ENCODE measurements around the gene GRIK4. TPM values are rescaled to one million over a fixed set of nuclear protein-coding genes. Genes with fewer than 3 reads are reported as not detected.

Gene GRIK4
- total RNA-seq, 1 experiment from 2014 or later, result not detected

DNA sequence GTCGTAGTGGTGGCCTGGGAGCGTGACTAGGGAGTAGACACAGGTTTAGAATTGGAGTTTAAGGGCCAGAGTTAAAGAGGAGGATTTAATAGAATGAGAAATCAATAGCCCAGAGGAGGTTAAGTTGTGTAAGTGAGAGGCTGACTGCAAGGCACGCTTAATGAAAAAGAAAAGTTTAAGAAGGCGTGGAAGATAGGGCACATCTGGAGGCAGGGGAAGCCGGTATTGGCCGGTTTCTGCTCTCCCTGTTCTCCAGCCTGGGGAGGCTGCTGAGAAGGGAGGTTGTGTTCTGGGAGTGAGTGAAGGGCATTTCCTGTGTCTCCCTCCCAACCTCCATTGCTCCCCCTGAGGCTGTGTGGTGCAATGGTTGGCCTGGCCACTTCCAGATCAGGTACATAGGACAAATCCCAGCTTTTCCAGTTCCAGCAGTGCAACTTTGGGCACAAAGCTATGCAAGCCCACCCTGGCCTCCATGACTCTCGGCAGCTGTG, 6.3 kb downstream of the GRIK4 start:
- TF ChIP-seq, protein P1, sequence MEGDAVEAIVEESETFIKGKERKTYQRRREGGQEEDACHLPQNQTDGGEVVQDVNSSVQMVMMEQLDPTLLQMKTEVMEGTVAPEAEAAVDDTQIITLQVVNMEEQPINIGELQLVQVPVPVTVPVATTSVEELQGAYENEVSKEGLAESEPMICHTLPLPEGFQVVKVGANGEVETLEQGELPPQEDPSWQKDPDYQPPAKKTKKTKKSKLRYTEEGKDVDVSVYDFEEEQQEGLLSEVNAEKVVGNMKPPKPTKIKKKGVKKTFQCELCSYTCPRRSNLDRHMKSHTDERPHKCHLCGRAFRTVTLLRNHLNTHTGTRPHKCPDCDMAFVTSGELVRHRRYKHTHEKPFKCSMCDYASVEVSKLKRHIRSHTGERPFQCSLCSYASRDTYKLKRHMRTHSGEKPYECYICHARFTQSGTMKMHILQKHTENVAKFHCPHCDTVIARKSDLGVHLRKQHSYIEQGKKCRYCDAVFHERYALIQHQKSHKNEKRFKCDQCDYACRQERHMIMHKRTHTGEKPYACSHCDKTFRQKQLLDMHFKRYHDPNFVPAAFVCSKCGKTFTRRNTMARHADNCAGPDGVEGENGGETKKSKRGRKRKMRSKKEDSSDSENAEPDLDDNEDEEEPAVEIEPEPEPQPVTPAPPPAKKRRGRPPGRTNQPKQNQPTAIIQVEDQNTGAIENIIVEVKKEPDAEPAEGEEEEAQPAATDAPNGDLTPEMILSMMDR (IDR thresholded peaks at IDR 0.05; ENCODE audit: unreplicated experiment), result no peak
- Mint-ChIP-seq H3K9me3 (ENCODE audit: unreplicated experiment) (no peaks in the 10 kb centered on the region), H3K27ac (ENCODE audit: low read depth, unreplicated experiment) (no peak overlapping the region)

DNA sequence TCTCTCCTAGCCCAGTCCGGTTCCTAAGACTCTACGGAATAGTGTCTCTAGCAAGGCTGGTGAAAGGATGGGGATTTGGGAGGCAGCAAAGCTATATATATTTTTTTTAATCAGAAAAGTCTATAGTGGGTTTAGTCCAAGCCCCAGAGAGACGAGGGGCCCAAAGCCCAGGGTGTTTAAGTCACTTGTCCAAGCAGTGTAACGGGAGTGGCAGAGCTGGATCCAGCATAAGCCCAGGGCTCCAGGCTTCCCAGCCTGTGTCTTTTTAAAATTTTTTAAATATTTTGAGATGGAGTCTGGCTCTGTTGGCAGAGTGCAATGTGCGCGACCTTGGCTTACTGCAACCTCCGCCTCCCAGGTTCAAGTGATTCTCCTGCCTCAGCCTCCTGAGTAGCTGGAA, 6.8 kb downstream of the GRIK4 start:
- CTCF ChIA-PET, result interaction anchor here (0.9 to 1.0 kb wide), 3 partner anchors 153 to 166 kb away, joined by 3 to 4 read pairs (median 3); no protein-coding TSS in a partner anchor
- H3K4me3 Mint-ChIP-seq (ENCODE audit: unreplicated experiment), result no peak overlapping the region
- no peaks in the 10 kb centered on the region for H3K4me1 Mint-ChIP-seq (ENCODE audit: insufficient read depth, unreplicated experiment)
- intact Hi-C loops (cut with micrococcal nuclease), result no loop called here
- no peak for DNase-seq (ENCODE audit: unreplicated experiment)
- H3K27ac Mint-ChIP-seq (ENCODE audit: low read depth, unreplicated experiment), result no peak overlapping the region
- H3K9me3 Mint-ChIP-seq (ENCODE audit: unreplicated experiment), result no peaks in the 10 kb centered on the region
- TF ChIP-seq, protein P1 (IDR thresholded peaks at IDR 0.05; ENCODE audit: unreplicated experiment), result no peak
- no TSS peak for BruUV-seq (replicated peaks)
- POLR2A ChIA-PET, result no interaction called here
- H3K27me3 Mint-ChIP-seq (ENCODE audit: insufficient read depth, unreplicated experiment), result peaks cover 8% of the 10 kb centered on the region
- no peaks in the 10 kb centered on the region for H3K36me3 Mint-ChIP-seq (ENCODE audit: insufficient read depth, unreplicated experiment)

More for the DNA sequence above, 6.3 kb downstream of the GRIK4 start:
- H3K27me3 Mint-ChIP-seq (ENCODE audit: insufficient read depth, unreplicated experiment), result peaks cover 8% of the 10 kb centered on the region
- H3K4me3 Mint-ChIP-seq (ENCODE audit: unreplicated experiment), result no peak overlapping the region
- CTCF ChIA-PET, result interaction anchor here (0.9 to 1.0 kb wide), 4 partner anchors 154 to 284 kb away, joined by 3 to 4 read pairs (median 3); no protein-coding TSS in a partner anchor
- H3K36me3 Mint-ChIP-seq (ENCODE audit: insufficient read depth, unreplicated experiment), result no peaks in the 10 kb centered on the region
- intact Hi-C loops (cut with micrococcal nuclease), result no loop called here
- POLR2A ChIA-PET, result no interaction called here
- no peak for DNase-seq (ENCODE audit: unreplicated experiment)
- BruUV-seq (replicated peaks), result no TSS peak
- no peaks in the 10 kb centered on the region for H3K4me1 Mint-ChIP-seq (ENCODE audit: insufficient read depth, unreplicated experiment)

DNA sequence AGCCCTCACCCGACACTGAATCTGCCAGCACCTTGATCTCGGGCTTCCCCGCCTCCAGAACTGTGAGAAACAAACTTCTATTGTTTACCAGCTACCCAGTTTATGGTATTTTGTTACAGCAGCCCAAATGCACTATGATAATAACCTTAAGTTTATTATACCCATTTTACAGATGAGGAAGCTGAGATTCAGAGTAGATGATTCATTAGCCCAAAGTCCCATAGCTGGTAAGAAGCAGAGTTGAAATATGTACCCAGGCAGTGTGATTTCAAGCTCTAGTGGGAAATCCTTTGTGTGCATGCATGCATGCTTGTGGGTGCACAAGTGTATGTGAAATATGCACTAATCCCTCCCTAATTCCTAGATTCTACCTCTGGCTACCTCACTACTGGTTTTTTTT, 7.9 kb downstream of the GRIK4 start:
- DNase-seq (ENCODE audit: unreplicated experiment), result no peak
- Mint-ChIP-seq H3K9me3 (ENCODE audit: unreplicated experiment) (no peaks in the 10 kb centered on the region), H3K36me3 (ENCODE audit: insufficient read depth, unreplicated experiment) (no peaks in the 10 kb centered on the region), H3K27ac (ENCODE audit: low read depth, unreplicated experiment) (no peak overlapping the region), H3K4me3 (ENCODE audit: unreplicated experiment) (no peak overlapping the region), H3K27me3 (ENCODE audit: insufficient read depth, unreplicated experiment) (peaks cover 8% of the 10 kb centered on the region), H3K4me1 (ENCODE audit: insufficient read depth, unreplicated experiment) (no peaks in the 10 kb centered on the region)
- ChIA-PET CTCF (interaction anchor here (0.6 kb wide), 1 partner anchor 445 kb away, joined by 3 read pairs; no protein-coding TSS in a partner anchor), POLR2A (no interaction called here)
- intact Hi-C loops (cut with micrococcal nuclease), result no loop called here
- no TSS peak for BruUV-seq (replicated peaks)
- TF ChIP-seq, protein P1 (IDR thresholded peaks at IDR 0.05; ENCODE audit: unreplicated experiment), result no peak

DNA sequence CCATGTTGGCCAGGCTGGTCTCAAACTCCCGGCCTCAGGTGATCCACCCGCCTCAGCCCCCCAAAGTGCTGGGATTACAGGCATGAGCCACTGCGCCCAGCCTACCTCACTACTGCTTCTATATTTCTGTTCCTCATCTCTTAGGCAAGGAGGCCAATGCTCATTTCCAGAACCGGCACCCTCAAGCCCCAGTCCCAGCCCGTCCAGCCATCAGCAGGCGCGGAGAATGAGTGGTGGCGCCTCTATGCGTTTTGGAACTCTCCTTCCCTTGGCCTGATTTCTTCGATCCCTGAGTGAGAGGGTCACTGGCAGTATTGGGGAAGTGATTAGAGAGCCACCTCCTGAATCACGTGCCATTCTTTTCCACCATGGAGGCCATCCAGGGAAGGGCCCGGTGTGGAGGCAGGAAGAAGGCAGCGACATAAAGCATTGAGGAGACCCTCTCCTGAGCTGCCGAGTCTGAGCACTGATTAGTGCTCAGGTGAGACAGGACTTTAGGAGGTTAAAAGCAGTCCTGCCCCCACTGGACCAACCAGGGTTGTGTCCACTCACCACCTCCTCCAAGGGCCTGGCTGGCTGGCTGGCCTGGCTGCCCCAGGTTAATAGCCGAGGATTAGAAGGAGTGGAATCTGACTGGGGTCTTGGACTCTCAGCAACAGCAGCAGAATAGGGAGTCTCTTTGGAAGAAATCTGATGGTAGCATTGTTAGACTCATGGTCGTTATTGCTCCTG, 8.7 kb downstream of the GRIK4 start:
- TF ChIP-seq, protein P1 (IDR thresholded peaks at IDR 0.05; ENCODE audit: unreplicated experiment), result no peak
- DNase-seq (ENCODE audit: unreplicated experiment), result no peak
- H3K36me3 Mint-ChIP-seq (ENCODE audit: insufficient read depth, unreplicated experiment), result no peaks in the 10 kb centered on the region
- H3K9me3 Mint-ChIP-seq (ENCODE audit: unreplicated experiment), result no peaks in the 10 kb centered on the region
- H3K27ac Mint-ChIP-seq (ENCODE audit: low read depth, unreplicated experiment), result no peak overlapping the region
- no TSS peak for BruUV-seq (replicated peaks)
- no peak overlapping the region for H3K4me3 Mint-ChIP-seq (ENCODE audit: unreplicated experiment)
- CTCF ChIA-PET, result no interaction called here
- H3K27me3 Mint-ChIP-seq (ENCODE audit: insufficient read depth, unreplicated experiment), result peaks cover 8% of the 10 kb centered on the region
- H3K4me1 Mint-ChIP-seq (ENCODE audit: insufficient read depth, unreplicated experiment), result no peaks in the 10 kb centered on the region
- POLR2A ChIA-PET, result no interaction called here
- intact Hi-C loops (cut with micrococcal nuclease), result no loop called here

All from MCF 10A (cell line).